ENCODE data around the gene ABCB8. TPM values are rescaled to one million over a fixed set of nuclear protein-coding genes. Genes with fewer than 3 reads are reported as not detected.
A peak's percentile ranks its signal among the peaks of the same experiment; 100 is the strongest.

The ABCB8 gene
- total RNA-seq, 1 donor from 2014 or later: 57.1 TPM

DNA sequence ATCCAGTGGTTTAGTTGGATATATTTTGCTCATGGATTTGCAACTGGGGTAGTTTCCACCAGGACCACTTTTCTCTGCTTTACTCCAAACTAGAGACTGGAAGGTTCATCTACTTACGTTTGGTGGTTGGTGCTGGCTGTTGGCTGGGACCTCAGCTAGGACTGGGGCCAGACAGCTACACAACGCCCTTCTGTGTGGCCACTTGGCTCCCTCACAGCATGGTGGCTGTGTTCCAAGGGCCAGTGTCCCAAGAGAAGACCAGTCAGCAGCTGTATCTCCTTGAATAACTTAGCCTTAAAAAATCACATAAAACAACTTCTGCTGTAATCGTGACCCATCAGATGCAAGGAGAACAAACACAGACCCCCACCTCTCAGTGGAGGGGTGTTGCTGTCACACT, 45.9 kb upstream of the ABCB8 start:
- peaks cover 22% of the 10 kb centered on the region for H3K4me1 Mint-ChIP-seq (ENCODE audit: low read depth, unreplicated experiment)
- peaks cover 18% of the 10 kb centered on the region for H3K27me3 Mint-ChIP-seq (ENCODE audit: unreplicated experiment)
- H3K9me3 Mint-ChIP-seq (ENCODE audit: unreplicated experiment): peaks cover 12% of the 10 kb centered on the region
- no peaks in the 10 kb centered on the region for H3K36me3 Mint-ChIP-seq (ENCODE audit: unreplicated experiment)
- H3K4me3 Mint-ChIP-seq (ENCODE audit: unreplicated experiment): no peak overlapping the region
- H3K27ac Mint-ChIP-seq (ENCODE audit: unreplicated experiment): no peak overlapping the region
- DNase-seq: no peak
- no peak for TF ChIP-seq CTCF (IDR thresholded peaks at IDR 0.05; ENCODE audit: partially characterized antibody, unreplicated experiment)

DNA sequence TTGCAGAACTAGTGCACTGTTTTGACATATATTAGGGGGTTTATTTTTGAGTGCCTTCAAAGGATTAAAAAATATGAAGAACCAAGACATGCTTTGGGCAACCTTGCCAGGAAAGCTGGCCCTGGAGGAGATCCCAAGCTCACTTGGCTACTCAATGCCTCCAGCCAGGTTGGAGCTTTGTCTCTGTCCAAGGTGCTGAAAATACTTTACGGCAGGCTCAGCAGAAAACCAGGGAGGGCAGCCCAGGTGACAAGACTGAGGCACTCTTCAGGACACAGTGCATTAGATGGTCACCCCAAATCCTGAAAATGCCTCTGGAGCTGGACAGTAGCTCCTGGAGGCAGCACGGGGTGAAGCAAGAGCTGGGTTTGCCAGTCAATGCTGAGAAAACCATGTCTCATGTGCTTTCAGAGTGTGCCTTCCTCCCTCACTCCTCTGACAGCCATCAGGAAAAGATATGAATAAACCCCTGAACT, 44.3 kb upstream of the ABCB8 start:
- Mint-ChIP-seq H3K4me1 (ENCODE audit: low read depth, unreplicated experiment) (peaks cover 28% of the 10 kb centered on the region), H3K27me3 (ENCODE audit: unreplicated experiment) (peaks cover 19% of the 10 kb centered on the region), H3K27ac (ENCODE audit: unreplicated experiment) (no peak overlapping the region), H3K4me3 (ENCODE audit: unreplicated experiment) (no peak overlapping the region), H3K36me3 (ENCODE audit: unreplicated experiment) (no peaks in the 10 kb centered on the region), H3K9me3 (ENCODE audit: unreplicated experiment) (peaks cover 6% of the 10 kb centered on the region)
- TF ChIP-seq CTCF (IDR thresholded peaks at IDR 0.05; ENCODE audit: partially characterized antibody, unreplicated experiment): no peak
- no peak for DNase-seq

DNA sequence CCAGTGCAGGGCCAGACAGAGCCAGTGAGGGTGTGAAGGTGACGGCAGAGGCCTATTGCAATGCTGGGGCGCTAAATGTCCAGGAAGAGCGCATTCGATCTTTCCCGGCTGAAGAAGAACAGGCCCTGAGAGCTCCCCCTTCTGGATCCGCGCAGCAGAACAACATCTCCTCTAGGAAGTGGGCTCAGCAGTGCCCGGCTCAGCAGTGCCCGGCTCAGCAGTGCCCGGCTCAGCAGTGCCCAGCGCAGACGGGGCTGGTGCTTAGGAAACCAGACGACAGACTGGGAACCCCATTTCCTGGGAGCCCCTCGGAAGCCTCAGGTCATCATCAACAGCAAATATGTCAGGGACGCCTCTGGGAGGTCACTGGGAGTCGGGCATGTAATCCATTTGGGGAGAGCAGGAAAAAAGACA, 42.1 kb upstream of the ABCB8 start:
- Mint-ChIP-seq H3K4me3 (ENCODE audit: unreplicated experiment) (peak overlapping the region; percentile 5), H3K9me3 (ENCODE audit: unreplicated experiment) (peaks cover 17% of the 10 kb centered on the region), H3K4me1 (ENCODE audit: low read depth, unreplicated experiment) (peaks cover 15% of the 10 kb centered on the region), H3K27me3 (ENCODE audit: unreplicated experiment) (peaks cover 17% of the 10 kb centered on the region), H3K36me3 (ENCODE audit: unreplicated experiment) (peaks cover 13% of the 10 kb centered on the region), H3K27ac (ENCODE audit: unreplicated experiment) (peak overlapping the region; percentile 4)
- TF ChIP-seq CTCF (IDR thresholded peaks at IDR 0.05; ENCODE audit: partially characterized antibody, unreplicated experiment): peak; percentile 77
- DNase-seq: peak; percentile 85

DNA sequence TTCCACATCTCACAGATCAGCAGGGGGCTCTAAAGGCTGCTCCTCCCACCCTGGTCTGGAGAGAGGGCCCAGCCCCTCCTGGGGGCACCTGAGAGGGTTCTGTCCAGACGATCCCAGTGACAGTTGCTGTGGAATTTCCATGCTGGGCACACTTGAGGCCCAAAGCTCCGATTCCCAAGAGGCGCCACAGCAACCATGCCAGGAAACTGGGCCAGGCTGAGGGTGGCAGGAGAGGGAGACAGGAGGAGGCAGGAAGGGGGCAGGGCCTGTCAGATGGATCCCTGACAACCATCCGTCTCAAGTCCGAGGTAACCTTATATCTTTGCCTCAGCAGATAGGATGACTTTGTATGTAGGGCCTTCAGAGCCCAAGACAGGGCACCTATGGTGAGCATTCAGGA, 41.7 kb upstream of the ABCB8 start:
- peaks cover 17% of the 10 kb centered on the region for H3K36me3 Mint-ChIP-seq (ENCODE audit: unreplicated experiment)
- peaks cover 17% of the 10 kb centered on the region for H3K27me3 Mint-ChIP-seq (ENCODE audit: unreplicated experiment)
- DNase-seq: no peak
- no peak overlapping the region for H3K27ac Mint-ChIP-seq (ENCODE audit: unreplicated experiment)
- H3K4me3 Mint-ChIP-seq (ENCODE audit: unreplicated experiment): no peak overlapping the region
- peaks cover 21% of the 10 kb centered on the region for H3K9me3 Mint-ChIP-seq (ENCODE audit: unreplicated experiment)
- H3K4me1 Mint-ChIP-seq (ENCODE audit: low read depth, unreplicated experiment): peaks cover 13% of the 10 kb centered on the region
- no peak for TF ChIP-seq CTCF (IDR thresholded peaks at IDR 0.05; ENCODE audit: partially characterized antibody, unreplicated experiment)

DNA sequence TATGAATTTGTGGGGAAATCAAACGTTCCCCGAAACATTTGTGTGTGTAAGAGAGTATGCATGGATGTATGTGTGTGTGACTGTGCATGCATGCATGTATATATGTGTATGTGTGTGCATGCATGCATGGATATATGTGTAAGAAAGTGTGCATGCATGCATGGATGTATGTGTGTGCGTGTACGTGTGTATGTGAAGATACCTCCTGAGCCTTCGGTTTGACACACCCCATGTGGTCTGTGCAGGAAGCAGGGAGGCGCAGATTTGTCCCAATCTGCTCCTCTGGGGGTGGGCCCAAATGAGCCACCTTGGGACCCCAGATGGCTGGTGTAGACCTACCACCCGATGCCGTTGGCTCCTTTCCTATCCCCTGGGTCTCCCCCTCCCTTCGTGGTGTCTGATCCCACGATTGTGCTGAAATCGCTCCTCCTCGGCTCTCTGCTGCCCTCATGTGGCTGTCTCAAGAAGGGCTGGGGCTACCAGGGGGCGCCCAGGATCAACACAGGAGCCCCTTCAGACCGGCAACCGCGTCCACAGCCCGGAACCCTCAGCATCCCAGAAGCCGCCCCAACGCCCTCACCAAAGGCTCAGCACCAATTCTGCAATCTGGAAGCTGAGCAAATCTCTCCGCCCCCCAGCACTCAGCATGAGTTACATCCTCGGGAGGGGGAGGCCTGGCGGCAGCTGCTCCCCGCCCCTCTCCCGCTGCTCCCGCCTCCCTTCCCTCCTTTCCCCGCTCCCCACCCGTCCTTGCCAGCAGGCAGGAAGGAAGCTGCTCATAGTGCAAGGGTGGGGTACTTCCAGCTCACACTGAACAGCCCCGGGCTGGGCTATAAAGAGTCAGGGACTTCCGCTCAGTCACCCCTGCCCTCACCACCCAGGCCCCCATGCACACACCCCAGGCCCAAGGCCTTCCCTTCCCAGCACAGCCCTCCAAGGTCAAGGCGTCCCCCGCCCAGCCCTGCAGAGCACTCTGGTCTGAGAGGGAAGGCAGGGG, 39.7 kb upstream of the ABCB8 start:
- peaks cover 20% of the 10 kb centered on the region for H3K36me3 Mint-ChIP-seq (ENCODE audit: unreplicated experiment)
- peaks cover 13% of the 10 kb centered on the region for H3K4me1 Mint-ChIP-seq (ENCODE audit: low read depth, unreplicated experiment)
- peaks cover 22% of the 10 kb centered on the region for H3K9me3 Mint-ChIP-seq (ENCODE audit: unreplicated experiment)
- peak overlapping the region; percentile 77 for H3K27ac Mint-ChIP-seq (ENCODE audit: unreplicated experiment)
- H3K27me3 Mint-ChIP-seq (ENCODE audit: unreplicated experiment): peaks cover 16% of the 10 kb centered on the region
- DNase-seq: peak; percentile 92
- peak overlapping the region; percentile 64 for H3K4me3 Mint-ChIP-seq (ENCODE audit: unreplicated experiment)
- peak; percentile 90 for TF ChIP-seq CTCF (IDR thresholded peaks at IDR 0.05; ENCODE audit: partially characterized antibody, unreplicated experiment)

All from glutamatergic neuron (in vitro differentiated cells).